T-cell (primary cell): ENCODE results near the gene TGIF1. TPM values are rescaled to one million over a fixed set of nuclear protein-coding genes. Genes with fewer than 3 reads are reported as not detected.

Experiments
- ATAC-seq, 4 experiments: fragments of 200-7000 bp in 3 of 4; fragments of 150-1000 bp in 1 of 4; cut with Tn5 transposase; replicated peaks in 1 of 4; 1 replicate in 3 of 4; 2 replicates in 1 of 4; pipeline ENCODE4 v1.10.0; 2021; ENCODE audit warnings: moderate library complexity in 3 of 4, mild to moderate bottlenecking in 2 of 4, moderate number of reproducible peaks in 1 of 4
- CTCF ChIA-PET, 2 donors: fragments of 300-600 bp; sonication (Branson Sonifier 250); formaldehyde crosslinking; loops; one replicate each; lab custom pipeline; 2022; ENCODE audit warnings: antibody characterized with exemption in 2 of 2; lab: Charles Lee
- POLR2A ChIA-PET, 2 donors: fragments of 300-600 bp; sonication (Branson Sonifier 250); formaldehyde crosslinking; loops; one replicate each; lab custom pipeline; 2022; ENCODE audit warnings: antibody characterized with exemption in 2 of 2; lab: Charles Lee
- DNase-seq, 35 experiments: peaks; one replicate each; pipeline versions ENCODE4 v3.0.0 to v3.0.0-alpha.2; 2013 to 2023
- H3K27ac ChIP-seq: one replicate; pipeline ENCODE4 v1.5.1; 2013; ENCODE audit warnings: low read length
- H3K27me3 ChIP-seq, 2 experiments: replicated peaks in 1 of 2; 1 replicate in 1 of 2; 2 replicates in 1 of 2; pipeline versions ENCODE4 v1.6.1 to v1.7.0; 2013; ENCODE audit warnings: low read length in 1 of 2, mixed read lengths in 1 of 2; ENCODE audit not compliant: control insufficient read depth in 2 of 2, insufficient read depth in 2 of 2; ENCODE audit errors: extremely low read depth in 1 of 2
- H3K36me3 ChIP-seq, 2 donors: 1 replicate in 1 of 2; 2 replicates in 1 of 2; pipeline versions ENCODE4 v1.6.1 to v1.7.0; 2013; ENCODE audit warnings: low read length in 1 of 2; ENCODE audit not compliant: control insufficient read depth in 2 of 2, insufficient read depth in 1 of 2; ENCODE audit errors: extremely low read depth in 1 of 2
- H3K4me1 ChIP-seq, 2 experiments: 1 replicate in 1 of 2; 2 replicates in 1 of 2; pipeline versions ENCODE4 v1.6.1 to v1.7.0; 2013; ENCODE audit warnings: low read length in 2 of 2, mixed read lengths in 1 of 2; ENCODE audit not compliant: insufficient read depth in 2 of 2, control insufficient read depth in 1 of 2; ENCODE audit errors: extremely low read depth in 1 of 2
- H3K4me3 ChIP-seq, 2 donors: 1 replicate in 1 of 2; 2 replicates in 1 of 2; pipeline versions ENCODE4 v1.5.1 to v1.7.0; 2013; ENCODE audit warnings: mild to moderate bottlenecking in 2 of 2, low read length in 1 of 2, moderate library complexity in 1 of 2; ENCODE audit not compliant: control insufficient read depth in 1 of 2; ENCODE audit errors: extremely low read depth in 1 of 2
- H3K9me3 ChIP-seq: 2 replicates; pipeline ENCODE4 v1.7.0; 2013
- H3K27ac Mint-ChIP-seq, 2 donors: one replicate each; pipeline ENCODE4 v1.8.0; 2020 to 2021; ENCODE audit warnings: mild to moderate bottlenecking in 2 of 2, mixed read lengths in 2 of 2
- H3K27me3 Mint-ChIP-seq, 2 donors: one replicate each; pipeline ENCODE4 v1.8.0; 2021 to 2022; ENCODE audit warnings: mixed read lengths in 2 of 2
- H3K36me3 Mint-ChIP-seq: one replicate; pipeline ENCODE4 v1.8.0; 2021; ENCODE audit warnings: mixed read lengths
- H3K4me1 Mint-ChIP-seq, 3 donors: one replicate each; pipeline ENCODE4 v1.8.0; 2020 to 2022; ENCODE audit warnings: mixed read lengths in 3 of 3, mild to moderate bottlenecking in 1 of 3
- H3K4me3 Mint-ChIP-seq, 3 donors: one replicate each; pipeline ENCODE4 v1.8.0; 2020 to 2022; ENCODE audit warnings: mild to moderate bottlenecking in 3 of 3, mixed read lengths in 3 of 3, moderate library complexity in 3 of 3
- H3K9me3 Mint-ChIP-seq, 3 donors: one replicate each; pipeline ENCODE4 v1.8.0; 2020 to 2022; ENCODE audit warnings: mixed read lengths in 3 of 3
- WGBS: methylation state at CpG from one replicate; pipeline ENCODE4 v1.1.5; 2013; ENCODE audit warnings: missing lambda C conversion rate; ENCODE audit not compliant: insufficient coverage; 5-methylcytosine and 5-hydroxymethylcytosine counted together
- total RNA-seq, 35 experiments: library from RNA in 6 of 35; stranded (reverse) in 6 of 35; fragments of 120-200 nt in 1 of 35; gene quantifications; one replicate each; pipeline versions ENCODE4 v1.2.1 to v1.2.4 and lab custom pipeline; 2013 to 2026

The TGIF1 gene
- total RNA-seq, 5 donors from 2014 or later (not counting 1 experiment from before 2014, with no cell fraction given): 40.5 to 90.5 (median 81.8) TPM

GRCh38 chr18:3502650-3503049, 52.7 kb downstream of the TGIF1 start:
- no CpG with 5 or more reads among the region's 4 CpGs for WGBS
- Histone ChIP-seq H3K27me3 (peaks cover 0 to 23% of the 10 kb centered on the region in 2 experiments), H3K4me1 (peaks cover 0 to 9% of the 10 kb centered on the region in 2 experiments), H3K9me3 (no peaks in the 10 kb centered on the region), H3K36me3 (no peaks in the 10 kb centered on the region), H3K4me3 (no peak overlapping the region), H3K27ac (no peak overlapping the region)
- ATAC-seq (no peak), DNase-seq (no peak)
- no peaks in the 10 kb centered on the region for H3K36me3 Mint-ChIP-seq
- ChIA-PET POLR2A (no interaction called here), CTCF (no interaction called here)
- H3K4me3 Mint-ChIP-seq: no peak overlapping the region
- peaks cover 13 to 17% (median 15%) of the 10 kb centered on the region in 3 donors for H3K4me1 Mint-ChIP-seq
- no peak overlapping the region for H3K27ac Mint-ChIP-seq
- peaks cover 19 to 24% of the 10 kb centered on the region in 2 donors for H3K27me3 Mint-ChIP-seq
- no peaks in the 10 kb centered on the region for H3K9me3 Mint-ChIP-seq

- Histone ChIP-seq H3K36me3 (no peaks in the 10 kb centered on the region), H3K27me3 (peaks cover 0 to 11% of the 10 kb centered on the region in 2 experiments), H3K9me3 (no peaks in the 10 kb centered on the region), H3K4me3 (no peak overlapping the region), H3K4me1 (peaks cover 0 to under 1% of the 10 kb centered on the region in 2 experiments), H3K27ac (no peak overlapping the region)
- H3K36me3 Mint-ChIP-seq: no peaks in the 10 kb centered on the region
- peaks cover 4 to 5% (median 5%) of the 10 kb centered on the region in 3 donors for H3K4me1 Mint-ChIP-seq
- POLR2A ChIA-PET: no interaction called here
- no peak overlapping the region for H3K27ac Mint-ChIP-seq
- H3K9me3 Mint-ChIP-seq: no peaks in the 10 kb centered on the region
- H3K27me3 Mint-ChIP-seq: peaks cover 7 to 10% of the 10 kb centered on the region in 2 donors
- CTCF ChIA-PET: no interaction called here
- H3K4me3 Mint-ChIP-seq: no peak overlapping the region
- DNase-seq (no peak), ATAC-seq (no peak)
- WGBS: no CpG with 5 or more reads among the region's 5 CpGs
Observed at GRCh38 chr18:3504637-3505036, 54.7 kb downstream of the TGIF1 start.

DNA sequence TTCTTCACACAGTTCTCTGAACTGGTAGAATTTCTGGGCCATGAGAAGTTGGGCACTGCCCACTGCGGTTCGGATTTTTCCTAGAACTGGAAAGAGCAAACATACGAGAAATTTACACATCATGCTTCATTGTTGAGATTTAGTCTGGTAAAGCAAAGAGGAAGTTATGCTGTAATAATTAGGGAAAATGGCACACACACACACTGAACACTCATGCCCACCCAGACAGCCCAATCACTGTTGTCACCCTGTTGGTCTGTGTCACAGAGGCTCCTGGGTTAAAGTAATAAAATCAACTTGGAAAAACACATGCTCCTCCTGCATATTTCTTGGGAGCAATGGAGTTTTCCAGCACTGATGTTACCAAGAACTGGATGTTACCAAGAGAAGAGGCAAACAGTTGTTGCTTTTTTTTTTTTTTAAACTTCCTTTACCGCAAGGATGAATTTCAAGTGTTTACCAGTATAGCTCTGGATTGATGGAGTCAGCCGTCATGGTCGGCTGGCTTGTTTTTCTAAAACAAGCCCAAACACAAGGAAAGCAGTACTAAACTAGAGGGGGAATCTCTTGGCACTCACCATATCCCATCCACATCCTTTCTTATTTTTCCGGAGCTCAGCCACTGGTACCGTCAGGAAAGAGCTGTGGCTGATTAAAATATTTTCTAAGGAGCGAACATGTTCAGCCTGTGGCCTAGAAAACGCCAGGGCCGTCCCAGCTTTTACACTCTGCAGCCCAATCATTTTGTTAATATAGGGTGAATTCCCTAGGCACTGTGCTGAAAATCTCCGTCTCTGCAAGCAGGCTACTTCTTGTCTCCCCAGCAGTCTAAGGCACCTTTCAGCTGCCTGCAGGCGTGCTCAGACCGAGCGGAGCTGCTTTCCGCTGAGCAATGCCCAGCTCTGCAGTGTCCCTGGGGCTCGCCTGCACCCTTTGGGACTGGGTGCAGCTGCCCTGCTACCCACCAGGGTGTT, 58.9 kb downstream of the TGIF1 start:
- H3K36me3 Mint-ChIP-seq: no peaks in the 10 kb centered on the region
- ATAC-seq (no peak), DNase-seq (no peak)
- no peak overlapping the region for H3K27ac Mint-ChIP-seq
- ChIA-PET CTCF (interaction anchor here in 1 of 2 donors (0.5 kb wide), 1 partner anchor 56 kb away, joined by 6 read pairs; no protein-coding TSS in a partner anchor), POLR2A (no interaction called here)
- no peaks in the 10 kb centered on the region for H3K27me3 Mint-ChIP-seq
- Histone ChIP-seq H3K4me3 (no peak overlapping the region), H3K4me1 (peaks cover 0 to 5% of the 10 kb centered on the region in 2 experiments), H3K36me3 (no peaks in the 10 kb centered on the region), H3K9me3 (no peaks in the 10 kb centered on the region), H3K27me3 (peaks cover 0 to 2% of the 10 kb centered on the region in 2 experiments), H3K27ac (no peak overlapping the region)
- no peak overlapping the region for H3K4me3 Mint-ChIP-seq
- no peaks in the 10 kb centered on the region for H3K9me3 Mint-ChIP-seq
- H3K4me1 Mint-ChIP-seq: peaks cover 0 to 14% (median 10%) of the 10 kb centered on the region in 3 donors
- WGBS: 97% methylated on average over 6 of the region's 17 CpGs

Other genes with a start within 250 kb of the TGIF1 start
- gene MYOM1, start 230.2 kb upstream of the TGIF1 start, total RNA-seq: 1 to 10 TPM in 4 of 5 donors, under 1 TPM in 1; 0.98 to 7.0 (median 1.9) TPM
- gene MYL12A, start 202.4 kb upstream of the TGIF1 start, total RNA-seq: 100 to 1,000 TPM; 390 to 456 (median 437) TPM
- 100 to 1,000 TPM; 159 to 241 (median 206) TPM for gene MYL12B, start 188.0 kb upstream of the TGIF1 start, total RNA-seq